K562 (cell line): ENCODE results near the gene BCL2L1. TPM values are rescaled to one million over a fixed set of nuclear protein-coding genes. Genes with fewer than 3 reads are reported as not detected.

Experiments
- ELF1 ChIP-seq: fragments of 200-800 bp; sonication (Bioruptor generic); IDR thresholded peaks from 2 replicates; pipeline ENCODE4 v1.6.1; 2016; ENCODE audit warnings: missing genetic modification characterization, missing compliant biosample characterization
- GATAD2B ChIP-seq: fragments of 450-650 bp; IDR thresholded peaks from 2 replicates; pipeline ENCODE4 v1.6.1; 2017; ENCODE audit warnings: mild to moderate bottlenecking, borderline replicate concordance
- HIVEP1 ChIP-seq: fragments of 250-450 bp; sonication (Bioruptor Pico); IDR thresholded peaks from 2 replicates; pipeline ENCODE4 v1.4.0; 2020; ENCODE audit warnings: mild to moderate bottlenecking
- LCOR ChIP-seq: sonication (generic); formaldehyde crosslinking; IDR thresholded peaks from 2 replicates; pipeline ENCODE4 v1.8.0; 2022; ENCODE audit warnings: mild to moderate bottlenecking, missing genetic modification reagents
- RUNX1 ChIP-seq: sonication (generic); IDR thresholded peaks from 2 replicates; pipeline ENCODE4 v1.6.1; 2016; ENCODE audit warnings: antibody characterized with exemption, low read depth
- STAT5B ChIP-seq: fragments of 250-450 bp; sonication (Bioruptor Pico); IDR thresholded peaks from 2 replicates; pipeline ENCODE4 v1.8.0; 2021; ENCODE audit warnings: mild to moderate bottlenecking, inconsistent platforms
- WHSC1 ChIP-seq: IDR thresholded peaks from one replicate; pipeline ENCODE4 v1.6.1; 2012; ENCODE audit warnings: low read length, control low read depth, inconsistent platforms
- polyA plus RNA-seq, 8 experiments: library from polyadenylated mRNA; depleted of rRNA in 4 of 8; stranded (reverse) in 5 of 8; unstranded in 3 of 8; fragments of >200 nt; fragmentation: Nextera tagmentation in 2 of 8; fragmentation: Illumina TruSeq in 1 of 8; extraction: Ambion mirVana in 2 of 8; extraction: Trizol in 1 of 8; gene quantifications; 2 replicates each; pipeline versions ENCODE4 v1.2.1 to v1.2.3, GENCODE V29; 2011 to 2014; ENCODE audit warnings: inconsistent platforms in 1 of 8, missing spikeins in 1 of 8
- total RNA-seq, 7 experiments: library from RNA; depleted of rRNA in 6 of 7; stranded (reverse); fragments of >200 nt in 6 of 7; fragmentation: Illumina TruSeq in 2 of 7; extraction: Trizol in 2 of 7; gene quantifications; 2 replicates each; pipeline versions ENCODE4 v1.2.1 to v1.2.3, GENCODE V29; 2011 to 2021; ENCODE audit warnings: low replicate concordance in 1 of 7
- TF ChIP-seq, protein P1 (sequence below): fragments of 450-650 bp; formaldehyde crosslinking; IDR thresholded peaks from 2 replicates; pipeline ENCODE4 v1.4.0; 2020; ENCODE audit warnings: mild to moderate bottlenecking, mixed read lengths
- TF ChIP-seq, protein P2 (sequence below): fragments of 200-600 bp; sonication (generic); IDR thresholded peaks from one replicate; pipeline ENCODE4 v1.6.1; 2012; ENCODE audit warnings: mild to moderate bottlenecking, low read depth, low read length, inconsistent platforms
- TF ChIP-seq, protein P3 (sequence below): IDR thresholded peaks from 3 replicates; pipeline ENCODE4 v1.6.1; 2011; ENCODE audit warnings: borderline replicate concordance, mild to moderate bottlenecking; ENCODE audit not compliant: insufficient read length, insufficient read depth
- TF ChIP-seq, protein P4 (sequence below): fragments of 250-450 bp; sonication (Bioruptor Pico); IDR thresholded peaks from 2 replicates; pipeline ENCODE4 v1.4.0; 2020; ENCODE audit warnings: mild to moderate bottlenecking

Gene BCL2L1
- total and polyA plus RNA-seq, 9 of the 15 experiments (the other 6 are each of a cell fraction or from before 2014, with no cell fraction given) = 3.3 to 182 (median 120) TPM

DNA sequence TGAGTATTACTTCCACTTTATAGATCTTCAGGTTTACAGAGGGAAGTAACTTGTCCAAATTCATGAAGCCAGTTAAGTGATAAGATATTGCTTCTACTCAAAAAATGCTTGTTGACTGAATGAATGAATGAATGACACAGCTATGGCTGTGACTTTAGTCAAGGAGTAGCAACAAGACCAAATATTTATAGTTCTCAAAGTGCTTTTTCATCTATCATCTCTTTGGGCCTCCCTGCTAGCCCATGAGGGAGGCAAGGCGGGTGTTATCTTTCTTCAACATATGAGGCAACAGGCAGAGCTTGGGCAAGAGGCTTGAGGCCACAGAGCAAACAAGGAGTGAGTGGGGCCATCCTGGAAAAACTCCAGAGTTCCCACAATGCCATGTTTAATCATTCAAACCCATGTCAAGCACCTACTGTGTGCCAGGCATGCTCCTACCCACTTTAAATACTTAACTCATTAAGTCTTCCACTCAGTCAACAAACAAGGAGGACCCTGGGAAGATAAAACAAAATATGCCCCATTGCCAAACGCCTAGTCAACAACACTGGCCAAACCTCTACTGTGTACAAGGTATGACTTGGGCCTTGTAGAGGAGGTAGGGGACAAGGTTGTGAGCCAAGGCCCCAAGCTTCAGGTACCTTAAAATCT lies 15.9 kb downstream of the BCL2L1 start (continued):
- TF ChIP-seq, protein P1, sequence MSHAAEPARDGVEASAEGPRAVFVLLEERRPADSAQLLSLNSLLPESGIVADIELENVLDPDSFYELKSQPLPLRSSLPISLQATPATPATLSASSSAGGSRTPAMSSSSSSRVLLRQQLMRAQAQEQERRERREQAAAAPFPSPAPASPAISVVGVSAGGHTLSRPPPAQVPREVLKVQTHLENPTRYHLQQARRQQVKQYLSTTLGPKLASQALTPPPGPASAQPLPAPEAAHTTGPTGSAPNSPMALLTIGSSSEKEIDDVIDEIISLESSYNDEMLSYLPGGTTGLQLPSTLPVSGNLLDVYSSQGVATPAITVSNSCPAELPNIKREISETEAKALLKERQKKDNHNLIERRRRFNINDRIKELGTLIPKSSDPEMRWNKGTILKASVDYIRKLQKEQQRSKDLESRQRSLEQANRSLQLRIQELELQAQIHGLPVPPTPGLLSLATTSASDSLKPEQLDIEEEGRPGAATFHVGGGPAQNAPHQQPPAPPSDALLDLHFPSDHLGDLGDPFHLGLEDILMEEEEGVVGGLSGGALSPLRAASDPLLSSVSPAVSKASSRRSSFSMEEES = no peak
- TF ChIP-seq HIVEP1 (CRISPR knock-in tag) (no peak), ELF1 (no peak), STAT5B (no peak), GATAD2B (0 out of 2 replicates have a peak, but pooled peaks have one; percentile 56), WHSC1 (no peak), RUNX1 (no peak; the same call in 1 of the 2 replicates), LCOR (CRISPR knock-in tag) (no peak; the same call in 1 of the 2 replicates)
- TF ChIP-seq, protein P2, sequence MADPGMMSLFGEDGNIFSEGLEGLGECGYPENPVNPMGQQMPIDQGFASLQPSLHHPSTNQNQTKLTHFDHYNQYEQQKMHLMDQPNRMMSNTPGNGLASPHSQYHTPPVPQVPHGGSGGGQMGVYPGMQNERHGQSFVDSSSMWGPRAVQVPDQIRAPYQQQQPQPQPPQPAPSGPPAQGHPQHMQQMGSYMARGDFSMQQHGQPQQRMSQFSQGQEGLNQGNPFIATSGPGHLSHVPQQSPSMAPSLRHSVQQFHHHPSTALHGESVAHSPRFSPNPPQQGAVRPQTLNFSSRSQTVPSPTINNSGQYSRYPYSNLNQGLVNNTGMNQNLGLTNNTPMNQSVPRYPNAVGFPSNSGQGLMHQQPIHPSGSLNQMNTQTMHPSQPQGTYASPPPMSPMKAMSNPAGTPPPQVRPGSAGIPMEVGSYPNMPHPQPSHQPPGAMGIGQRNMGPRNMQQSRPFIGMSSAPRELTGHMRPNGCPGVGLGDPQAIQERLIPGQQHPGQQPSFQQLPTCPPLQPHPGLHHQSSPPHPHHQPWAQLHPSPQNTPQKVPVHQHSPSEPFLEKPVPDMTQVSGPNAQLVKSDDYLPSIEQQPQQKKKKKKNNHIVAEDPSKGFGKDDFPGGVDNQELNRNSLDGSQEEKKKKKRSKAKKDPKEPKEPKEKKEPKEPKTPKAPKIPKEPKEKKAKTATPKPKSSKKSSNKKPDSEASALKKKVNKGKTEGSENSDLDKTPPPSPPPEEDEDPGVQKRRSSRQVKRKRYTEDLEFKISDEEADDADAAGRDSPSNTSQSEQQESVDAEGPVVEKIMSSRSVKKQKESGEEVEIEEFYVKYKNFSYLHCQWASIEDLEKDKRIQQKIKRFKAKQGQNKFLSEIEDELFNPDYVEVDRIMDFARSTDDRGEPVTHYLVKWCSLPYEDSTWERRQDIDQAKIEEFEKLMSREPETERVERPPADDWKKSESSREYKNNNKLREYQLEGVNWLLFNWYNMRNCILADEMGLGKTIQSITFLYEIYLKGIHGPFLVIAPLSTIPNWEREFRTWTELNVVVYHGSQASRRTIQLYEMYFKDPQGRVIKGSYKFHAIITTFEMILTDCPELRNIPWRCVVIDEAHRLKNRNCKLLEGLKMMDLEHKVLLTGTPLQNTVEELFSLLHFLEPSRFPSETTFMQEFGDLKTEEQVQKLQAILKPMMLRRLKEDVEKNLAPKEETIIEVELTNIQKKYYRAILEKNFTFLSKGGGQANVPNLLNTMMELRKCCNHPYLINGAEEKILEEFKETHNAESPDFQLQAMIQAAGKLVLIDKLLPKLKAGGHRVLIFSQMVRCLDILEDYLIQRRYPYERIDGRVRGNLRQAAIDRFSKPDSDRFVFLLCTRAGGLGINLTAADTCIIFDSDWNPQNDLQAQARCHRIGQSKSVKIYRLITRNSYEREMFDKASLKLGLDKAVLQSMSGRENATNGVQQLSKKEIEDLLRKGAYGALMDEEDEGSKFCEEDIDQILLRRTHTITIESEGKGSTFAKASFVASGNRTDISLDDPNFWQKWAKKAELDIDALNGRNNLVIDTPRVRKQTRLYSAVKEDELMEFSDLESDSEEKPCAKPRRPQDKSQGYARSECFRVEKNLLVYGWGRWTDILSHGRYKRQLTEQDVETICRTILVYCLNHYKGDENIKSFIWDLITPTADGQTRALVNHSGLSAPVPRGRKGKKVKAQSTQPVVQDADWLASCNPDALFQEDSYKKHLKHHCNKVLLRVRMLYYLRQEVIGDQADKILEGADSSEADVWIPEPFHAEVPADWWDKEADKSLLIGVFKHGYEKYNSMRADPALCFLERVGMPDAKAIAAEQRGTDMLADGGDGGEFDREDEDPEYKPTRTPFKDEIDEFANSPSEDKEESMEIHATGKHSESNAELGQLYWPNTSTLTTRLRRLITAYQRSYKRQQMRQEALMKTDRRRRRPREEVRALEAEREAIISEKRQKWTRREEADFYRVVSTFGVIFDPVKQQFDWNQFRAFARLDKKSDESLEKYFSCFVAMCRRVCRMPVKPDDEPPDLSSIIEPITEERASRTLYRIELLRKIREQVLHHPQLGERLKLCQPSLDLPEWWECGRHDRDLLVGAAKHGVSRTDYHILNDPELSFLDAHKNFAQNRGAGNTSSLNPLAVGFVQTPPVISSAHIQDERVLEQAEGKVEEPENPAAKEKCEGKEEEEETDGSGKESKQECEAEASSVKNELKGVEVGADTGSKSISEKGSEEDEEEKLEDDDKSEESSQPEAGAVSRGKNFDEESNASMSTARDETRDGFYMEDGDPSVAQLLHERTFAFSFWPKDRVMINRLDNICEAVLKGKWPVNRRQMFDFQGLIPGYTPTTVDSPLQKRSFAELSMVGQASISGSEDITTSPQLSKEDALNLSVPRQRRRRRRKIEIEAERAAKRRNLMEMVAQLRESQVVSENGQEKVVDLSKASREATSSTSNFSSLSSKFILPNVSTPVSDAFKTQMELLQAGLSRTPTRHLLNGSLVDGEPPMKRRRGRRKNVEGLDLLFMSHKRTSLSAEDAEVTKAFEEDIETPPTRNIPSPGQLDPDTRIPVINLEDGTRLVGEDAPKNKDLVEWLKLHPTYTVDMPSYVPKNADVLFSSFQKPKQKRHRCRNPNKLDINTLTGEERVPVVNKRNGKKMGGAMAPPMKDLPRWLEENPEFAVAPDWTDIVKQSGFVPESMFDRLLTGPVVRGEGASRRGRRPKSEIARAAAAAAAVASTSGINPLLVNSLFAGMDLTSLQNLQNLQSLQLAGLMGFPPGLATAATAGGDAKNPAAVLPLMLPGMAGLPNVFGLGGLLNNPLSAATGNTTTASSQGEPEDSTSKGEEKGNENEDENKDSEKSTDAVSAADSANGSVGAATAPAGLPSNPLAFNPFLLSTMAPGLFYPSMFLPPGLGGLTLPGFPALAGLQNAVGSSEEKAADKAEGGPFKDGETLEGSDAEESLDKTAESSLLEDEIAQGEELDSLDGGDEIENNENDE = no peak
- TF ChIP-seq, protein P3, sequence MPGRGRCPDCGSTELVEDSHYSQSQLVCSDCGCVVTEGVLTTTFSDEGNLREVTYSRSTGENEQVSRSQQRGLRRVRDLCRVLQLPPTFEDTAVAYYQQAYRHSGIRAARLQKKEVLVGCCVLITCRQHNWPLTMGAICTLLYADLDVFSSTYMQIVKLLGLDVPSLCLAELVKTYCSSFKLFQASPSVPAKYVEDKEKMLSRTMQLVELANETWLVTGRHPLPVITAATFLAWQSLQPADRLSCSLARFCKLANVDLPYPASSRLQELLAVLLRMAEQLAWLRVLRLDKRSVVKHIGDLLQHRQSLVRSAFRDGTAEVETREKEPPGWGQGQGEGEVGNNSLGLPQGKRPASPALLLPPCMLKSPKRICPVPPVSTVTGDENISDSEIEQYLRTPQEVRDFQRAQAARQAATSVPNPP = no peak
- TF ChIP-seq, protein P4, sequence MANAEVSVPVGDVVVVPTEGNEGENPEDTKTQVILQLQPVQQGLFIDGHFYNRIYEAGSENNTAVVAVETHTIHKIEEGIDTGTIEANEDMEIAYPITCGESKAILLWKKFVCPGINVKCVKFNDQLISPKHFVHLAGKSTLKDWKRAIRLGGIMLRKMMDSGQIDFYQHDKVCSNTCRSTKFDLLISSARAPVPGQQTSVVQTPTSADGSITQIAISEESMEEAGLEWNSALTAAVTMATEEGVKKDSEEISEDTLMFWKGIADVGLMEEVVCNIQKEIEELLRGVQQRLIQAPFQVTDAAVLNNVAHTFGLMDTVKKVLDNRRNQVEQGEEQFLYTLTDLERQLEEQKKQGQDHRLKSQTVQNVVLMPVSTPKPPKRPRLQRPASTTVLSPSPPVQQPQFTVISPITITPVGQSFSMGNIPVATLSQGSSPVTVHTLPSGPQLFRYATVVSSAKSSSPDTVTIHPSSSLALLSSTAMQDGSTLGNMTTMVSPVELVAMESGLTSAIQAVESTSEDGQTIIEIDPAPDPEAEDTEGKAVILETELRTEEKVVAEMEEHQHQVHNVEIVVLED (CRISPR knock-in tag) = no peak
